HG02840 (cell line): ENCODE measurements around the gene METTL9.
"Not testable (repeated sequence)": the region's sequence is repeated elsewhere in the genome, so short reads cannot be mapped to it uniquely, and the experiment has no call there.

ENCODE experiments used
- ATAC-seq: cut with Tn5 transposase; IDR thresholded peaks from one replicate; pipeline ENCODE4 v1.9.1; 2021; ENCODE audit warnings: mild to moderate bottlenecking, moderate library complexity, moderate number of reproducible peaks; ENCODE audit not compliant: unreplicated experiment, low FRiP score

METTL9 gene

GRCh38 chr16:21599122-21600030 is at the start of gene METTL9:
METTL9 (plus strand) TSS chr16:21599577; CDS start chr16:21599734, 157 bp downstream.
- ATAC-seq = peak; percentile 81

DNA sequence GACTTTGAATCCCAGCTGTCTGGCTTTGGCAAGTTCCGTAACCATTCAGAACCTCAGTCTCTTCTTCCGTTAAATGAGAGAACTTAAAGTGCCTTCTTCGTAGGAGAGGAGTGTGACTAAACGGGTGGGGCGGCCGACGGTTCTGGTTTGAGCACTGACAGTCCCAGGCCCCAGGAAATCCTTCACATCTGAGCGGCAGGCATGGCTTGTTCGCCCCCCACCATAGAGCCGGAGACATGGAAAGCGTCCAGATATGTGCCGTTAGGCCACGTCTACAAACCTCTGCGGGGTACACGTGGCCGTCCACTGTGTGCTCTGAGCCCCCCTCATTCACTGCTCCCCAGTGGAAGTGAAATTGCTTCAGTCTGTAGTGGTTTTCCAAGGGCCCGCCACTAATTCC is 49.4 kb upstream of the METTL9 start:
- not testable (repeated sequence) for ATAC-seq

DNA sequence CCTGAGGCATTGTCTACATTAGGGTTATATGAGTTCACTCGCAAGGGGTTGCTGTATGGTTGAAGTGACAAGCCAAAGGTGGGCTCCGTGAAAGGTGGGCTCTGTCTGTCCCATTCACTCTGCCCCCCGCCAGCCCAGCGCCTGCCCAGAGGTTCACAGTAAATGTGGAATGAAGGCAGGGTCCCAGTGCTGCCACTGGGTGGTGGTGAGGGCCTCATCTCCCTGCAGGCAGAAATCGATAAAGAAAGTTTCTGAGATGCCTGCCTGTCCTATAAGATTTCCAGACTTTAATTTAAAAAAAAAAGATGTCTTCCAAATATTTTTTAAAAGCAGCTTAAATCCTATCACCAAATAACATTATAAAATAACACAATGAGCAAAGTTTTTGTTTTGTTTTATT is 48.9 kb upstream of the METTL9 start:
- ATAC-seq = not testable (repeated sequence)

DNA sequence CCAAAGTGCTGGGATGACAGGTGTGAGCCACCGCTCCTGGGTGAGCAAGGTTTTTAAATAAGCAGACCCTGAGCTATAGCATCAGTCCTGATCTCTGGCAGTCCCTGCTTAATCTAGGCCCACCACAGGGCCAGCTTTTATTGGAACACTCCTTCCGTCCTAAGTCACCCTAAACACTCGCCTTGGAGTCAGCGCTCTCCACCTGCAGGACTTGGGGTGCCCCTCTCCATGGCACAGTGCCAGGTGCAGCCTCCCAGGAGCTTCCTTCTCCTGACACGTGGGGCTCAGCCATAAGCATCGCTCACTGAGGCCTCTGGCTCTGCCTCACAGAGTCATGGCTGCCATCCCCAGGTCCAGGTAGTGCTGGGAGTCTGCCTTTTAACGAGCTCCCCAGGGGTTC is 48.3 kb upstream of the METTL9 start:
- not testable (repeated sequence) for ATAC-seq

DNA sequence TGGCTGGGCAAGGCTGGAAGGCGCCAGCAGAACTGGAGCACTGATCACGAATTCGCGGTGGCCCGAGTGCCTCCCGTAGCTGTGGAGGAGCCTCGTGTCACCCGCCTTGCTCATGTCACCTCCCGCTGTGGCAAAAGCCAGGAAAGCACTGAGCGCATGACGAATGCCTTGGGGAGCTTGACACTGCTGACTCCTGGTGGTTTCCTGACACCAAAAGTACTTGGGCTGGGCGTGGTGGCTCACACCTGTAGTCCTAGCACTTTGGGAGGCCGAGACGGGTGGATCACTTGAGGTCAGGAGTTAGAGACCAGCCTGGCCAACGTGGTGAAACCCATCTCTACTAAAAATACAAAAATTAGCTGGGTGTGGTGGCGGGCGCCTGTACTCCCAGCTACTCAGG is 47.8 kb upstream of the METTL9 start:
- not testable (repeated sequence) for ATAC-seq

DNA sequence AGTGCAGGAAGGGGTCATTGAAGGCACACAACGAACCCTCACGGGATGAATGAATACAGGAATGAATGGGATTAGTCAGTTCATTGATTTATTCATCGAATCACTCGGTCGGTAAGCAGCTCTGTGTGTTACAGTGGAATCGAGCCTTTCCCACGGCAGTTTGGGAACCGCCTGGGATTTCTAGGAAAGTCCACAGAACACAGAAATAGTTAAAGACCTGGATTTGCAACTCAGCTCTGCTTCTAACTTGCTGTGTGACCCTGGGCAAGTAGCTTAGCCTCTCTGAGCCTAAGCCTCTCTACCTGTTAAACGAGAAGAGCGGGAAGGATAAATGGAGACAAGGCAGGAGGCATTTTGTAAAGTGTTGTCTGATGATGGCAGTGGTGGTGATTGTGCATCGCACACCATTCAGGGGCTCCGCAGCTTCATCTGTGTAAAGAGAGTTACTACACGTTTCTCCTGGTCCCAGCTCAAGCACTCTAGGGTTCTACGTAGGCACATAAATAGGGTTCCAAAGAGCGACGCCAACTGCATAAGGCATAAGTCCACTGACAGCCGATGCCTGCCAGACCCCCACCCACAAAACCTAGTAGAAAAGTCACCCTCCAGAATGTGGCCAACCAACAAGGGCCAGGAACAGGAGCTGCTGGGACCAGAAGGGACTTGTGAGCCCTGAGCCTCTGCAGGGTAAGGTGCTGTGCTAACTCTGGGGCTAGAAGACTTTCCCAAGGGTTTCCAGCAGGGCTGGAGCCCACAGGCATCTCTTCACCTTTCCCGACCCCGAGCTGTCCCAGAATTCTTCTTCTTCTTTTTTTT is 45.7 kb upstream of the METTL9 start:
- not testable (repeated sequence) for ATAC-seq

GRCh38 chr16:21554795-21555585 is 44.4 kb upstream of the METTL9 start:
- peak; percentile 96 for ATAC-seq

- not testable (repeated sequence) for ATAC-seq
Observed at GRCh38 chr16:21555621-21556020, 43.8 kb upstream of the METTL9 start.

- ATAC-seq = not testable (repeated sequence)
Observed at GRCh38 chr16:21556026-21556595, 43.3 kb upstream of the METTL9 start.

- not testable (repeated sequence) for ATAC-seq
Observed at GRCh38 chr16:21556651-21557241, 42.6 kb upstream of the METTL9 start.

- no peak for ATAC-seq
Observed at GRCh38 chr16:21560462-21560861, 38.9 kb upstream of the METTL9 start.

- ATAC-seq = no peak
Observed at GRCh38 chr16:21563676-21564075, 35.7 kb upstream of the METTL9 start.

DNA sequence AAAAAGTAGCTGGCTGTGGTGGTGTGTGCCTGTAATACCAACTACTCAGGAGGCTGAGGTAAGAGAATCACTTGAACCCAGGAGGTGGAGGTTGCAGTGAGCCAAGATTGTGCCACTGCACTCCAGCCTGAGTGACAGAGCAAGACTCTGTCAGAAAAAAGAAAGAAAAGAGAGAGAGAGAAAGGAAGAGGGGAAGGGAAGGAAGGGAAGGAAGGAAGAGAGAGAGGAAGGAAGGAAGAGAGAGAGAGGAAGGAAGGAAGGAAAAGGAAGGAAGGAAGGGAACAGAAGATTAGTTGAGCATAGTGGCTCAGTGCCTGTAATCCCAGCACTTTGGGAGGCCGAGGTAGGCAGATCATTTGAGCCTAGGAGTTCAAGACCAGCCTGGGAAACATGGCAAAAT is 35.0 kb upstream of the METTL9 start:
- ATAC-seq = not testable (repeated sequence)

- ATAC-seq = no peak
Observed at GRCh38 chr16:21565507-21565860, 33.9 kb upstream of the METTL9 start.

- no peak for ATAC-seq
Observed at GRCh38 chr16:21565861-21566669, 33.3 kb upstream of the METTL9 start.

GRCh38 chr16:21566891-21567414 is 32.4 kb upstream of the METTL9 start:
- ATAC-seq = no peak

DNA sequence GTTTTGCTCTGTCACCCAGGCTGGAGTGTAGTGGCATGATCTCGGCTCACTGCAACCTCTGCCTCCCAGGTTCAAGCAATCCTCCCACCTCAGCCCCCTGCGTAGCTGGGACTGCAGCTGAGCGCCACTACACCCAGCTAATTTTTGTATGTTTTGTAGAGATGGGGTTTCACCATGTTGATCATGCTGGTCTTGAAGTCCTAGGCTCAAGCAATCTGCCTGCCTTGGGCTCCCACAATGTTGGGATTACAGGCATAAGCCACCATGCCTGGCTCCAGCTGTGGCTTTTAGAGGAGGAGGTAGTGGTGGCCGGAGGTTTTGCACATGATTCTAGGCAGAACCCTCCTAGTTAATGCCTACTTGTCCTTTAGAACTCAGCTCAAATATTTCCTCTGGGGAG is 31.9 kb upstream of the METTL9 start:
- ATAC-seq = not testable (repeated sequence)

- no peak for ATAC-seq
Observed at GRCh38 chr16:21568502-21569189, 30.7 kb upstream of the METTL9 start.
